Measurements from ENCODE around the gene TUSC2. TPM values are rescaled to one million over a fixed set of nuclear protein-coding genes. Genes with fewer than 3 reads are reported as not detected.

Gene TUSC2
- total and polyA plus RNA-seq, 2 of the 13 experiments (the other 11 are each of a cell fraction or from before 2014, with no cell fraction given): 36.7 to 39.1 TPM

DNA sequence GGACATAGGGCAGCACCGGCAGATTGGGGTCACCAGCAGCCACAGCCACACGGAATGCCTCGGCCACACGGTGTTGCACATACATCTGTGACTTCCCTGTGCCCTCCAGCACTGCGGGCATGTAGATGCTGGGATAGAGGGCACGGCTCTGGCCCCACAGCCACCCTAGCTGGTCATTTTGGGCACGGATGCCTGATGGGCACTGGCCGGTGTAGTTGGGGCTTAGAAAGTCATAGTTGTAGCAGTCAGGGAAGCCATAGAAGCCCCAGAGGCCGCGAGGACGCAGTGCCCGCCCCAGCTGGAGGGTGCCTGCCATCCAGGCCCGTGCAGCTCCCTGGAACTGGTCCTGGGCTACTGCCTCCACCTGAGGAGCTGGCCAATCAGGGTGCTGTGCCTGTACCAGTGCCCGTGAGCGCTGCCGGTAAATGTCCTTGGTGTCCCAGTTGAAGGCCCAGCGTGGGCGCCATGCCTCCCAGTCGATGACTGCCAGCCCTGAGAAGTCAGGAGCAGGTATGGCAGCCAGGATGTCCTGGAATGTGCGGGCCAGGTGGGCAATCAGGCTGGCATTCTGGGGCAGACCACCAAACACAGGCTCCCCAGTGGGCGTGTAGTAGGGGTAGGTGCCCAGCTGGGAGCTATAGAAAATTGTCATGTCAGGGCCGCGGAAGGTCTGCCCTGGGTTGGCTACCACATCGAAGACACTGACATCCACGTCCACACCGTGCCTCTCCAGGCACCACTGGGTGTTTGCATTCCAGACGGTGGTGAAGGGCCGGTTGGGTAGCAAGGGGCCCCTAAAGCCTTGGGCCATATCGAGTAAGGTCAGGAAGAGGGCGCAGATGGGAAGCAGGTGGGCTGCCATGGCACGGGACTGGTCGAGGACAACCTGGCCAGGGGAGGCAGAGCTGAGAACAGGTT lies 25.7 kb downstream of the TUSC2 start (continued):
- TF ChIP-seq ZNF557 (CRISPR knock-in tag; IDR thresholded peaks at IDR 0.05): no peak
- no peak for TF ChIP-seq ZNF549 (CRISPR knock-in tag; IDR thresholded peaks at IDR 0.05)
- TF ChIP-seq HOXD1 (CRISPR knock-in tag; IDR thresholded peaks at IDR 0.05): no peak
- TF ChIP-seq ZNF101 (CRISPR knock-in tag; IDR thresholded peaks at IDR 0.05; ENCODE audit: borderline replicate concordance, low read depth): no peak
- TF ChIP-seq SNRNP70 (IDR thresholded peaks at IDR 0.05; ENCODE audit: low read depth, low read length): no peak
- TF ChIP-seq ZNF616 (CRISPR knock-in tag; IDR thresholded peaks at IDR 0.05; ENCODE audit: low read depth): no peak; the same call in 1 of the 2 replicates
- no peak for TF ChIP-seq ZNF780A (CRISPR knock-in tag; IDR thresholded peaks at IDR 0.05)
- no peak for TF ChIP-seq ZNF614 (CRISPR knock-in tag; IDR thresholded peaks at IDR 0.05; ENCODE audit: borderline replicate concordance)
- TF ChIP-seq ZNF747 (CRISPR knock-in tag; IDR thresholded peaks at IDR 0.05; ENCODE audit: borderline replicate concordance): no peak; the same call in 1 of the 2 replicates
- TF ChIP-seq, protein P1, sequence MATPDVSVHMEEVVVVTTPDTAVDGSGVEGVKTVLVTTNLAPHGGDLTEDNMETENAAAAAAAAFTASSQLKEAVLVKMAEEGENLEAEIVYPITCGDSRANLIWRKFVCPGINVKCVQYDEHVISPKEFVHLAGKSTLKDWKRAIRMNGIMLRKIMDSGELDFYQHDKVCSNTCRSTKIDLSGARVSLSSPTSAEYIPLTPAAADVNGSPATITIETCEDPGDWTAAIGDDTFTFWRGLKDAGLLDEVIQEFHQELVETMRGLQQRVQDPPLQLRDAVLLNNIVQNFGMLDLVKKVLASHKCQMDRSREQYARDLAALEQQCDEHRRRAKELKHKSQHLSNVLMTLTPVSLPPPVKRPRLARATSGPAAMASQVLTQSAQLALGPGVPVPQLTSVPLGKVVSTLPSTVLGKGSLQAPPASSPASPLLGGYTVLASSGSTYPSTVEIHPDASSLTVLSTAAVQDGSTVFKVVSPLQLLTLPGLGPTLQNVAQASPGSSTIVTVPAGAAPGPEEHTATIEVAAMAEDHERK (CRISPR knock-in tag; IDR thresholded peaks at IDR 0.05; ENCODE audit: low read depth): no peak
- TF ChIP-seq CENPX (CRISPR knock-in tag; IDR thresholded peaks at IDR 0.05): no peak
- no peak for TF ChIP-seq DNMT3B (CRISPR knock-in tag; conservative IDR thresholded peaks at IDR 0.05)
- TF ChIP-seq, protein P2, sequence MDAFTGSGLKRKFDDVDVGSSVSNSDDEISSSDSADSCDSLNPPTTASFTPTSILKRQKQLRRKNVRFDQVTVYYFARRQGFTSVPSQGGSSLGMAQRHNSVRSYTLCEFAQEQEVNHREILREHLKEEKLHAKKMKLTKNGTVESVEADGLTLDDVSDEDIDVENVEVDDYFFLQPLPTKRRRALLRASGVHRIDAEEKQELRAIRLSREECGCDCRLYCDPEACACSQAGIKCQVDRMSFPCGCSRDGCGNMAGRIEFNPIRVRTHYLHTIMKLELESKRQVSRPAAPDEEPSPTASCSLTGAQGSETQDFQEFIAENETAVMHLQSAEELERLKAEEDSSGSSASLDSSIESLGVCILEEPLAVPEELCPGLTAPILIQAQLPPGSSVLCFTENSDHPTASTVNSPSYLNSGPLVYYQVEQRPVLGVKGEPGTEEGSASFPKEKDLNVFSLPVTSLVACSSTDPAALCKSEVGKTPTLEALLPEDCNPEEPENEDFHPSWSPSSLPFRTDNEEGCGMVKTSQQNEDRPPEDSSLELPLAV (CRISPR knock-in tag; conservative IDR thresholded peaks at IDR 0.05; ENCODE audit: low read depth): no peak
- 0 out of 2 replicates have a peak, but pooled peaks have one; percentile 66 for TF ChIP-seq ZFYVE20 (CRISPR knock-in tag; IDR thresholded peaks at IDR 0.05; ENCODE audit: borderline replicate concordance, low read depth)
- no peak for TF ChIP-seq ZNF816 (CRISPR knock-in tag; IDR thresholded peaks at IDR 0.05; ENCODE audit: borderline replicate concordance)
- TF ChIP-seq, protein P3, sequence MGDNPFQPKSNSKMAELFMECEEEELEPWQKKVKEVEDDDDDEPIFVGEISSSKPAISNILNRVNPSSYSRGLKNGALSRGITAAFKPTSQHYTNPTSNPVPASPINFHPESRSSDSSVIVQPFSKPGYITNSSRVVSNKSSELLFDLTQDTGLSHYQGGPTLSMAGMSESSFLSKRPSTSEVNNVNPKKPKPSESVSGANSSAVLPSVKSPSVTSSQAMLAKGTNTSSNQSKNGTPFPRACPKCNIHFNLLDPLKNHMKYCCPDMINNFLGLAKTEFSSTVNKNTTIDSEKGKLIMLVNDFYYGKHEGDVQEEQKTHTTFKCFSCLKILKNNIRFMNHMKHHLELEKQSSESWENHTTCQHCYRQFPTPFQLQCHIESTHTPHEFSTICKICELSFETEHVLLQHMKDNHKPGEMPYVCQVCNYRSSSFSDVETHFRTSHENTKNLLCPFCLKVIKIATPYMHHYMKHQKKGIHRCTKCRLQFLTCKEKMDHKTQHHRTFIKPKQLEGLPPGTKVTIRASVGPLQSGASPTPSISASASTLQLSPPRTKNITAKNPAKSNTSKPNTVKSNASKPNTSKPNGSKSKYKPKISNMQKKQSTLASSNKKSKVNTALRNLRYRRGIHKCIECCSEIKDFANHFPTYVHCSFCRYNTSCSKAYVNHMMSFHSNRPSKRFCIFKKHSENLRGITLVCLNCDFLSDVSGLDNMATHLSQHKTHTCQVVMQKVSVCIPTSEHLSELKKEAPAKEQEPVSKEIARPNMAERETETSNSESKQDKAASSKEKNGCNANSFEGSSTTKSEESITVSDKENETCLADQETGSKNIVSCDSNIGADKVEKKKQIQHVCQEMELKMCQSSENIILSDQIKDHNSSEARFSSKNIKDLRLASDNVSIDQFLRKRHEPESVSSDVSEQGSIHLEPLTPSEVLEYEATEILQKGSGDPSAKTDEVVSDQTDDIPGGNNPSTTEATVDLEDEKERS (CRISPR knock-in tag; IDR thresholded peaks at IDR 0.05): 0 out of 2 replicates have a peak, but pooled peaks have one; percentile 28
- no peak; the same call in 1 of the 2 replicates for TF ChIP-seq CHCHD3 (CRISPR knock-in tag; IDR thresholded peaks at IDR 0.05)
- TF ChIP-seq, protein P4, sequence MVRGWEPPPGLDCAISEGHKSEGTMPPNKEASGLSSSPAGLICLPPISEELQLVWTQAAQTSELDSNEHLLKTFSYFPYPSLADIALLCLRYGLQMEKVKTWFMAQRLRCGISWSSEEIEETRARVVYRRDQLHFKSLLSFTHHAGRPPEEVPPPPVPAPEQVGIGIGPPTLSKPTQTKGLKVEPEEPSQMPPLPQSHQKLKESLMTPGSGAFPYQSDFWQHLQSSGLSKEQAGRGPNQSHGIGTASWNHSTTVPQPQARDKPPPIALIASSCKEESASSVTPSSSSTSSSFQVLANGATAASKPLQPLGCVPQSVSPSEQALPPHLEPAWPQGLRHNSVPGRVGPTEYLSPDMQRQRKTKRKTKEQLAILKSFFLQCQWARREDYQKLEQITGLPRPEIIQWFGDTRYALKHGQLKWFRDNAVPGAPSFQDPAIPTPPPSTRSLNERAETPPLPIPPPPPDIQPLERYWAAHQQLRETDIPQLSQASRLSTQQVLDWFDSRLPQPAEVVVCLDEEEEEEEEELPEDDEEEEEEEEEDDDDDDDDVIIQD (CRISPR knock-in tag; IDR thresholded peaks at IDR 0.05; ENCODE audit: low read depth): no peak
- no peak for TF ChIP-seq ZNF841 (CRISPR knock-in tag; IDR thresholded peaks at IDR 0.05; ENCODE audit: borderline replicate concordance)
- TF ChIP-seq, protein P5, sequence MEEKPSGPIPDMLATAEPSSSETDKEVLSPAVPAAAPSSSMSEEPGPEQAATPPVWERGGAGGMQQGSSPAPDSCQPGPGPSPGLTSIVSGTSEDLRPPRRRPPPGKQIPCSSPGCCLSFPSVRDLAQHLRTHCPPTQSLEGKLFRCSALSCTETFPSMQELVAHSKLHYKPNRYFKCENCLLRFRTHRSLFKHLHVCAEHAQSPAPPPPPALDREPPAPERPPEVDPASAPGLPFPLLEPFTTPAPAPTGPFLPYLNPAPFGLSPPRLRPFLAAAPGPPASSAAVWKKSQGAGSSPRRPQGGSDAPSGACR (CRISPR knock-in tag; IDR thresholded peaks at IDR 0.05): peak; percentile 13; the same call in 1 of the 2 replicates

Measured in HepG2 (cell line).